Testis (tissue), 3 donors: ENCODE measurements around the gene SPDYE6. TPM values are rescaled to one million over a fixed set of nuclear protein-coding genes. Genes with fewer than 3 reads are reported as not detected.

Source experiments
- DNase-seq: peaks from one replicate; pipeline ENCODE4 v3.0.0-alpha.2; 2019
- H3K27ac ChIP-seq, 2 donors: fragments of 200-600 bp; sonication (generic); one replicate each; pipeline ENCODE4 v1.5.1; 2019
- H3K27me3 ChIP-seq: fragments of 200-600 bp; sonication (generic); one replicate; pipeline ENCODE4 v1.5.1; 2019
- H3K36me3 ChIP-seq: fragments of 200-600 bp; sonication (generic); one replicate; pipeline ENCODE4 v1.5.1; 2017; ENCODE audit warnings: low read depth; ENCODE audit errors: missing control alignments
- H3K4me1 ChIP-seq: fragments of 200-600 bp; sonication (generic); one replicate; pipeline ENCODE4 v1.5.1; 2019
- H3K4me3 ChIP-seq, 2 donors: fragments of 200-600 bp; sonication (generic); one replicate each; pipeline ENCODE4 v1.5.1; 2017 to 2019
- H3K9me3 ChIP-seq: fragments of 200-600 bp; sonication (generic); one replicate; pipeline ENCODE4 v1.5.1; 2017
- CTCF ChIP-seq, 3 experiments: fragments of 450-650 bp in 2 of 3; fragments of 200-600 bp in 1 of 3; sonication (generic) in 1 of 3; IDR thresholded peaks; one replicate each; pipeline ENCODE4 v1.5.1; 2016 to 2019; ENCODE audit warnings: antibody characterized with exemption in 3 of 3, mild to moderate bottlenecking in 2 of 3, moderate library complexity in 1 of 3
- POLR2A ChIP-seq: fragments of 450-650 bp; IDR thresholded peaks from one replicate; pipeline ENCODE4 v1.6.1; 2017; ENCODE audit warnings: antibody characterized with exemption, mild to moderate bottlenecking, moderate library complexity
- WGBS, 2 donors: methylation state at CpG; one replicate each; pipeline ENCODE4 v1.1.5; 2018; 5-methylcytosine and 5-hydroxymethylcytosine counted together
- intact Hi-C: fragments of 100-400 bp; cut with DNase I; formaldehyde crosslinking; loops from one replicate; pipeline ENCODE4 v1.15.1; 2023; ENCODE audit warnings: low total_unique reads
- microRNA-seq, 2 donors: library from miRNA; unstranded; fragments of <30 nt; microRNA quantifications; one replicate each; pipeline ENCODE4, GENCODE V29; 2016; ENCODE audit warnings: borderline number of aligned reads in 2 of 2, borderline replicate concordance in 1 of 2
- polyA plus RNA-seq: library from polyadenylated mRNA; stranded (reverse); fragments of 350-450 nt; fragmentation: Illumina TruSeq; extraction: RNeasy Lipid Tissue Mini Kit (QIAGEN cat#74804); gene quantifications from one replicate; pipeline ENCODE4 v1.2.3, GENCODE V29; 2014; ENCODE audit warnings: low read depth, low replicate concordance; ENCODE audit not compliant: insufficient read depth
- small RNA-seq, 2 donors: library from RNA; depleted of rRNA; stranded (forward); fragments of <200 nt; gene quantifications; one replicate each; pipeline ENCODE3, GENCODE V24; 2016
- total RNA-seq, 2 donors: library from RNA; depleted of rRNA; stranded (reverse); fragments of >200 nt; gene quantifications; one replicate each; pipeline ENCODE4 v1.2.3, GENCODE V29; 2016

SPDYE6 gene
- total and polyA plus RNA-seq, 3 donors from 2014 or later, result 2.3 to 6.7 (median 5.2) TPM

- H3K4me1 ChIP-seq, result no peaks in the 10 kb centered on the region
- H3K27ac ChIP-seq, result no peak overlapping the region
- H3K27me3 ChIP-seq, result no peaks in the 10 kb centered on the region
- DNase-seq, result no peak
- no peaks in the 10 kb centered on the region for H3K9me3 ChIP-seq
- WGBS, 2 donors, result 88 to 95% methylated on average over 7 of the region's 7 CpGs
- H3K4me3 ChIP-seq, result no peak overlapping the region
- no peaks in the 10 kb centered on the region for H3K36me3 ChIP-seq
- intact Hi-C loops, result no loop called here
- TF ChIP-seq CTCF (IDR thresholded peaks at IDR 0.05) (no peak), POLR2A (no peak)
Observed at GRCh38 chr7:102296514-102296913, 59.7 kb downstream of the SPDYE6 start.

GRCh38 chr7:102296179-102296438 lies 60.1 kb downstream of the SPDYE6 start:
- 88 to 91% methylated on average over 6 of the region's 6 CpGs for WGBS, 2 donors
- H3K27ac ChIP-seq, result no peak overlapping the region
- no peak overlapping the region for H3K4me3 ChIP-seq
- DNase-seq, result no peak
- TF ChIP-seq POLR2A (no peak), CTCF (IDR thresholded peaks at IDR 0.05) (no peak)
- H3K9me3 ChIP-seq, result no peaks in the 10 kb centered on the region
- H3K27me3 ChIP-seq, result no peaks in the 10 kb centered on the region
- intact Hi-C loops, result no loop called here
- no peaks in the 10 kb centered on the region for H3K36me3 ChIP-seq
- H3K4me1 ChIP-seq, result no peaks in the 10 kb centered on the region

Small RNA genes lying within 50 kb of the gene (microRNA-seq; reads per million reads assigned to microRNA genes)
- 0 reads per million in 2 donors for gene MIR548O

Small RNA genes lying within 50 kb of the gene (small RNA-seq; reads per million reads assigned to genes)
- 0 reads per million in 2 donors for gene AC091390.4
- 0 reads per million in 2 donors for gene MIR548O
- 0 reads per million in 2 donors for gene RF00019

Other genes starting within 250 kb of the SPDYE6 start
- gene SH2B2, start 69.6 kb downstream of the SPDYE6 start, total RNA-seq, result 10 to 100 TPM; 22.8 to 26.6 TPM
- 4.6 TPM for gene SH2B2, start 69.6 kb downstream of the SPDYE6 start, polyA plus RNA-seq
- 10 to 100 TPM; 52.5 to 71.1 TPM for gene PRKRIP1, start 39.9 kb upstream of the SPDYE6 start, total RNA-seq
- 50.8 TPM for gene PRKRIP1, start 39.9 kb upstream of the SPDYE6 start, polyA plus RNA-seq
- gene ORAI2, start 77.1 kb upstream of the SPDYE6 start, total RNA-seq, result 10 to 100 TPM in 1 of 2 donors, 1 to 10 TPM in 1; 9.7 to 10.3 TPM
- gene ORAI2, start 77.1 kb upstream of the SPDYE6 start, polyA plus RNA-seq, result 9.9 TPM
- 10 to 100 TPM; 26.7 to 27.7 TPM for gene ALKBH4, start 108.4 kb upstream of the SPDYE6 start, total RNA-seq
- 9.3 TPM for gene ALKBH4, start 108.4 kb upstream of the SPDYE6 start, polyA plus RNA-seq
- 100 to 1,000 TPM; 221 to 350 TPM for gene LRWD1, start 108.5 kb upstream of the SPDYE6 start, total RNA-seq
- 540 TPM for gene LRWD1, start 108.5 kb upstream of the SPDYE6 start, polyA plus RNA-seq
- gene POLR2J, start 122.5 kb upstream of the SPDYE6 start, total RNA-seq, result 10 to 100 TPM; 33.9 to 46.0 TPM
- 73.1 TPM for gene POLR2J, start 122.5 kb upstream of the SPDYE6 start, polyA plus RNA-seq
- 10 to 100 TPM; 11.5 to 15.7 TPM for gene RASA4B, start 161.3 kb upstream of the SPDYE6 start, total RNA-seq
- 18.5 TPM for gene RASA4B, start 161.3 kb upstream of the SPDYE6 start, polyA plus RNA-seq
- gene UPK3BL2, start 187.3 kb upstream of the SPDYE6 start, total RNA-seq, result 10 to 100 TPM in 1 of 2 donors, 1 to 10 TPM in 1; 5.6 to 10.5 TPM
- gene UPK3BL2, start 187.3 kb upstream of the SPDYE6 start, polyA plus RNA-seq, result 4.4 TPM
- gene SPDYE2, start 194.8 kb upstream of the SPDYE6 start, total RNA-seq, result 10 to 100 TPM in 1 of 2 donors, 1 to 10 TPM in 1; 5.4 to 15.6 TPM
- 19.5 TPM for gene SPDYE2, start 194.8 kb upstream of the SPDYE6 start, polyA plus RNA-seq
- 10 to 100 TPM; 31.3 to 45.5 TPM for gene POLR2J3, start 216.1 kb upstream of the SPDYE6 start, total RNA-seq
- gene POLR2J3, start 216.1 kb upstream of the SPDYE6 start, polyA plus RNA-seq, result 66.4 TPM